Head of caudate nucleus (tissue), 42 donors: Measurements from ENCODE around the gene PAQR7.
A peak's percentile ranks its signal among the peaks of the same experiment; 100 is the strongest.

Source experiments
- DNase-seq, 42 donors: peaks; one replicate each; pipeline versions ENCODE4 v3.0.0 to v3.0.0-alpha.2; 2020 to 2021; ENCODE audit warnings: mixed read lengths in 7 of 42
- intact Hi-C: fragments of 100-400 bp; cut with DNase I; formaldehyde crosslinking; loops from one replicate; pipeline ENCODE4 v1.15.0; 2022

PAQR7 gene

GRCh38 chr1:25904943-25905679, 29.6 kb upstream of the PAQR7 start:
- intact Hi-C loops: no loop called here

GRCh38 chr1:25903986-25904385, 28.5 kb upstream of the PAQR7 start:
- intact Hi-C loops: no loop called here
- peak in 1 of 42 donors; percentile 10 for DNase-seq

More at GRCh38 chr1:25904943-25905679, 29.6 kb upstream of the PAQR7 start:
- peak; percentile 93 to 99 (median 97) for DNase-seq

GRCh38 chr1:25902462-25902861, 27.0 kb upstream of the PAQR7 start:
- intact Hi-C loops: no loop called here
- DNase-seq: peak in 1 of 42 donors; percentile 20

DNA sequence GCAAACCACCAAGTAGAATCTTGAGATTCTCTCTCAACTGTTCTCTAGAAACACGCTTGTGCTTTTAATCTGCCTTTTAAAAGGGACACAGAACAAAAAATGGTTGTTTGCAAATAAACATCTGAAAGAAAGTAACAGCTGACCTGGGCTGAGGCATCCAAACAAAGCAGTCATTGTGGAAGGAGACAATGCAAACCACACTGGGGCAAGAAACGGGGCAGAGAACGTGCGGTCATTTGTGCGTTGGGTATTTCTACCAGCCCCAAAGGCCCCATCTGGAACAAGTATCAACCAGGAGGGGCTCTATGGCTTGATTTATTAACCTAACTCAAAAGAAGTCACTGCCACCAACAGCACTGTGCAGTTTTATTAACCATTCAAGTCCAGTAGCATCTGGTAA, 24.7 kb upstream of the PAQR7 start:
- DNase-seq: peak in 41 of 42 donors; percentile 32 to 90 (median 73)
- intact Hi-C loops: no loop called here

GRCh38 chr1:25899792-25900191, 24.3 kb upstream of the PAQR7 start:
- intact Hi-C loops: no loop called here
- peak in 7 of 42 donors; percentile 12 to 65 (median 39) for DNase-seq

GRCh38 chr1:25898223-25899015, 22.9 kb upstream of the PAQR7 start:
- peak in 1 of 42 donors; percentile 19 for DNase-seq
- intact Hi-C loops: no loop called here

GRCh38 chr1:25897754-25898153, 22.2 kb upstream of the PAQR7 start:
- intact Hi-C loops: no loop called here
- DNase-seq: peak in 1 of 42 donors; percentile 16

DNA sequence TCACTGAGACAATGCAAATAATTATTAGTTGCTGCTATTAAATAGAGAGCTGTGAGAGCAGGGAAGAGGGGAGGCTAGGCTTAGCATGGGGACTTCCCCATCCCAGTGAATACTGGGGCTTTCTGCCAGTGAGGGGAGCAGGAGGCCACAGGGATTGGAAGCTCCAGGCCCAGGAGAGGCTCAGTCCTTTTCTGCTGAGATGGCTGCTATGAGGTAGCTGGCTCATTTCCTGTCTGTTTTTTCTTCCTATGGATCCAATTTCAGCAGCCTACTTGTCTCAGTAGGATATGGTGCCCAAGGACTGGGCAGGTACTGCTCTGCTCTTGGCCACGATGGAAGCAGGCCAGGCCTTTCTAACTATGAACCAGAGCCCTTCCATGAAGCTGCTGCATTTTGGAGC, 20.8 kb upstream of the PAQR7 start:
- DNase-seq: peak in 1 of 42 donors; percentile 19
- intact Hi-C loops: no loop called here

GRCh38 chr1:25895365-25895990, 20.0 kb upstream of the PAQR7 start:
- intact Hi-C loops: loop anchor here (1.0 kb wide), 1 partner anchor 103 kb away; the partner anchor contains the start of gene PAFAH2
- peak; percentile 88 to 97 (median 93) for DNase-seq

- intact Hi-C loops: no loop called here
- no peak for DNase-seq
These were observed 17.6 kb upstream of the PAQR7 start for GRCh38 chr1:25893116-25893515.

GRCh38 chr1:25891606-25892005, 16.1 kb upstream of the PAQR7 start:
- peak in 1 of 42 donors; percentile 28 for DNase-seq
- intact Hi-C loops: no loop called here

DNA sequence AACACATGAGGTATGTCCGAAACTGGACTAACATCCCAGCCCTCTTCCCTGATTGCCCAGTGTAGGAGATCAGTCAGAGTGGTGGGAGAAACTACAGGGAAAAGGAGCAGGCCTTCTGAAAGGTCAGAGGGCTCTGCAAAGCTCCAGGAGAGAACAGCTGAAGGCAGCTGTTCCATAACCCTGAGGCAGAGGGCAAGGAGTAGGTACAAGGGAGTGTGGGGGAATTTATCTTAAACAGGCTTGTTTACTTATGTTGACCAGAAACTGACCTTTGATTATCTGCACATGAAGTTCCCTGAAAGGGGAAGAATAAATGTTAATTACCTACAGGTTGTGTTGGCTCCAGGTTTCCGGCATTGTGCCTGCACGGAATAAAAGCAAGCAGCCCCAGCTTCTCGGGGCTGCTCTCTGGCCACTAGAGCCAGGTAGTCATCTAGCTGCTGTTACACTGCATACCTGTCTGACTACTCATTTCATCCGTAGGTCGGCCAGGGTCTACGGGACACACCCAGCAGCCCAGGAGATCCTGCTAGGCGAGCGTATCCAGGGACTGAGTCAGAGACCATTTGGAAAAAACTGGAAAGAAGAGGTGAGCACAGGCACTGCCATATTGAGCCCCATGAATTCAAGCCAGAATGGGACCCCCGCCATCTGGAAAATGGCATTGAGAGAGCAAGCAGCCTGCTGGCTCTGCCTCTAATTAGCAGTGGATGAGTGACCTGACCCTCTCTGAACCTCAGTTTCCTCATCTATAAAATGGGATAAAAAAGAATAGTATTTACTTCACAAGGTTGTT, 14.9 kb upstream of the PAQR7 start:
- intact Hi-C loops: no loop called here
- no peak for DNase-seq

- DNase-seq: no peak
- intact Hi-C loops: no loop called here
These were observed 14.0 kb upstream of the PAQR7 start for GRCh38 chr1:25889470-25889869.

- DNase-seq: no peak
These were observed 13.0 kb upstream of the PAQR7 start for GRCh38 chr1:25888426-25888987.

GRCh38 chr1:25885602-25886001, 10.1 kb upstream of the PAQR7 start:
- intact Hi-C loops: no loop called here

More at GRCh38 chr1:25888426-25888987, 13.0 kb upstream of the PAQR7 start:
- intact Hi-C loops: no loop called here

DNA sequence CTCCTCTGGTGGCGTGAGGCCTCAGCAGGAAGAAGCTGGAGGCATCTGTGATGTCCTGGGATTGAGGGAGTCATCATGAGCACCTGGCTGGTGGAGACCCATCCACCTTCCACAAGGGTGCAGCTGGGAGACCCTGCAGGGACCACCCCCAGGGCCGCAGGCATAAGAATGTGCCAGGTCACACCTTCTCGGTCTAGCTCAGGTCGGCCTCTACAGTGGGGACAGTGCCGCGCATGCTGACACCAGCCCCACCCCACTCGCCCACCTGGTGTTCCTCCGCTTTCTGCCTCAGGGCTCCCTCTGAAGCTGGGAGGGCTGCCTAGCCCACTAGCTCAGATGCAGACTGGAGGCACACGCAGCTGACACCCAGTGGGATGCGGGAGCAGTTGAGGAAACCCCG, 5.8 kb upstream of the PAQR7 start:
- DNase-seq: no peak
- intact Hi-C loops: no loop called here

More at GRCh38 chr1:25885602-25886001, 10.1 kb upstream of the PAQR7 start:
- no peak for DNase-seq

GRCh38 chr1:25880518-25880917, 5.0 kb upstream of the PAQR7 start:
- intact Hi-C loops: no loop called here
- DNase-seq: no peak

DNA sequence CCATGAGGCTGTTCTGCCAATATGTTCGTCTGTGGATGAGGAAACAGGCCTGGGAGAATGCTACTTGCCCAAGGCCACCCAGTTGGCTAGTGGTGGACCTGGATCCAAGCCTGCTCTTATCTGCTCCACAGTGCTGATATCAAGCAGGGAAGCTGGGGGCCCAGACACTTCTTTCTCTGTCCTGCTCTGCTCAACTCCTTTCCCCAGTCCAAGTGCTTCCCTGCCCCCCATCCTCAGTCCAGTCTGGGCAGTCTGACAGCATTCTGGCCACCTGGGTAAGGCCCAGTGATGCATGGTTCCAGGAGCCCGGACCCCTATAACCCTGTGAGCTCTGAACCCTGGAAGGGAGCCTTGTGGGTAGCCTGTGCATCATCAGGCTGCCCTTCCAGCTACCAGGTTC, 4.2 kb upstream of the PAQR7 start:
- DNase-seq: no peak

GRCh38 chr1:25878690-25879089, 3.2 kb upstream of the PAQR7 start:
- intact Hi-C loops: no loop called here

More for the DNA sequence above, 4.2 kb upstream of the PAQR7 start:
- intact Hi-C loops: no loop called here

More at GRCh38 chr1:25878690-25879089, 3.2 kb upstream of the PAQR7 start:
- DNase-seq: no peak
